ENCODE data around the gene RASA1.

RASA1 gene

DNA sequence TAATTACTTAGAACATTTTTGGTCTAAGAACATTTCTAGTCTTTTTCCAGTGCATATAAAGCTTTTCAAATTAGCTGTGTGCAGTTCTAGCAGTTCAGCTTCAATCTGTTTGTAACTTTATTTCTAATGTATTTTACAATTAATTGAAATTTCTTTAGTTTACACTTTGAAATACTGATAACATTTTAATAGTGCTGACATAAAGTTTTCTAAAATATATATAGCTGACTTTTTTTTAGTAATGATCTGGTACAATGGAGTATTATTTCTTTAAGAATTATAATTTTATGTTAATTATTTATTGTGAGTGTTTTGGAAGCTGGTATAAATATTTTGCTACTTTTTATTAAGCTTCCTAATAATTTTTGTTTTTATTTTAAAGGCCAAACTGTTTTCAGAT is 101.7 kb downstream of the RASA1 start:
- Histone ChIP-seq H4K20me1 (ENCODE audit: insufficient read depth, low read length) (no peaks in the 10 kb centered on the region), H3K36me3 (ENCODE audit: insufficient read depth, low read length) (peaks cover 30% of the 10 kb centered on the region), H3K27ac (ENCODE audit: low read depth, low read length, poor library complexity, severe bottlenecking) (no peak overlapping the region), H3K9me3 (ENCODE audit: low read length) (no peaks in the 10 kb centered on the region), H2AFZ (ENCODE audit: low read length) (no peak overlapping the region), H3K27me3 (ENCODE audit: insufficient read depth, low read length) (no peaks in the 10 kb centered on the region), H3K4me1 (ENCODE audit: insufficient read depth, low read length, severe bottlenecking) (no peaks in the 10 kb centered on the region), H3K4me2 (ENCODE audit: low read length) (no peak overlapping the region), H3K9ac (ENCODE audit: low read length) (no peak overlapping the region), H3K9me2 (ENCODE audit: low read depth, low read length) (no peaks in the 10 kb centered on the region), H3K4me3 (ENCODE audit: low read depth, low read length, poor library complexity, severe bottlenecking) (no peak overlapping the region), H3F3A (ENCODE audit: insufficient read depth, low read length) (no peaks in the 10 kb centered on the region), H3K79me2 (ENCODE audit: insufficient read depth, low read length) (no peaks in the 10 kb centered on the region)
- TF ChIP-seq EZH2 (IDR thresholded peaks at IDR 0.05; ENCODE audit: borderline replicate concordance, low read length): no peak
- TF ChIP-seq, protein P1, sequence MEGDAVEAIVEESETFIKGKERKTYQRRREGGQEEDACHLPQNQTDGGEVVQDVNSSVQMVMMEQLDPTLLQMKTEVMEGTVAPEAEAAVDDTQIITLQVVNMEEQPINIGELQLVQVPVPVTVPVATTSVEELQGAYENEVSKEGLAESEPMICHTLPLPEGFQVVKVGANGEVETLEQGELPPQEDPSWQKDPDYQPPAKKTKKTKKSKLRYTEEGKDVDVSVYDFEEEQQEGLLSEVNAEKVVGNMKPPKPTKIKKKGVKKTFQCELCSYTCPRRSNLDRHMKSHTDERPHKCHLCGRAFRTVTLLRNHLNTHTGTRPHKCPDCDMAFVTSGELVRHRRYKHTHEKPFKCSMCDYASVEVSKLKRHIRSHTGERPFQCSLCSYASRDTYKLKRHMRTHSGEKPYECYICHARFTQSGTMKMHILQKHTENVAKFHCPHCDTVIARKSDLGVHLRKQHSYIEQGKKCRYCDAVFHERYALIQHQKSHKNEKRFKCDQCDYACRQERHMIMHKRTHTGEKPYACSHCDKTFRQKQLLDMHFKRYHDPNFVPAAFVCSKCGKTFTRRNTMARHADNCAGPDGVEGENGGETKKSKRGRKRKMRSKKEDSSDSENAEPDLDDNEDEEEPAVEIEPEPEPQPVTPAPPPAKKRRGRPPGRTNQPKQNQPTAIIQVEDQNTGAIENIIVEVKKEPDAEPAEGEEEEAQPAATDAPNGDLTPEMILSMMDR (IDR thresholded peaks at IDR 0.05; ENCODE audit: low read length): no peak

DNA sequence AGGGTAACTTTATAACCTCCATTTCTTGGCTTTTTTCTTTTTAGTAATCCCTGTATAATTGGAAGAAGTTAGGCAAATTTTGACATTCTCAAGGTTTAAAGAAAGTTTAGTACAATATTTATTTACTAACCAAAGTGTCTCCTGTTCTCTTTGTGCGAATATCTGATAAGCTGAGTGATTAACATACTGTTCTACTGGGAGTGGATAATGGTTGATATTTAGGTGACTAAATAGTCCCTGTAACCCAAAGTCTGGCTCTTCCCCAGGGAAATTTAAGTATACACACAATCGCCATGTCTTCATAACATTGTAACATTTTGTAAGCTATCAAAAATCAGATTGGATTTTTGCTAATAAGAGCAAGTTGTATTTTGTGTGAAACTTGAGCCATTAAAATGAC is 105.0 kb downstream of the RASA1 start:
- H3K36me3 ChIP-seq (ENCODE audit: insufficient read depth, low read length): peaks cover 45% of the 10 kb centered on the region
- H3K4me3 ChIP-seq (ENCODE audit: low read depth, low read length, poor library complexity, severe bottlenecking): no peak overlapping the region
- no peak overlapping the region for H3K9ac ChIP-seq (ENCODE audit: low read length)
- H3K79me2 ChIP-seq (ENCODE audit: insufficient read depth, low read length): no peaks in the 10 kb centered on the region
- no peaks in the 10 kb centered on the region for H3K27me3 ChIP-seq (ENCODE audit: insufficient read depth, low read length)
- H3K27ac ChIP-seq (ENCODE audit: low read depth, low read length, poor library complexity, severe bottlenecking): no peak overlapping the region
- no peaks in the 10 kb centered on the region for H3F3A ChIP-seq (ENCODE audit: insufficient read depth, low read length)
- H3K9me3 ChIP-seq (ENCODE audit: low read length): no peaks in the 10 kb centered on the region
- no peaks in the 10 kb centered on the region for H4K20me1 ChIP-seq (ENCODE audit: insufficient read depth, low read length)
- no peak overlapping the region for H3K4me2 ChIP-seq (ENCODE audit: low read length)
- H2AFZ ChIP-seq (ENCODE audit: low read length): no peak overlapping the region
- no peak for TF ChIP-seq EZH2 (IDR thresholded peaks at IDR 0.05; ENCODE audit: borderline replicate concordance, low read length)
- TF ChIP-seq, protein P1 (IDR thresholded peaks at IDR 0.05; ENCODE audit: low read length): no peak
- no peaks in the 10 kb centered on the region for H3K9me2 ChIP-seq (ENCODE audit: low read depth, low read length)
- H3K4me1 ChIP-seq (ENCODE audit: insufficient read depth, low read length, severe bottlenecking): no peaks in the 10 kb centered on the region

DNA sequence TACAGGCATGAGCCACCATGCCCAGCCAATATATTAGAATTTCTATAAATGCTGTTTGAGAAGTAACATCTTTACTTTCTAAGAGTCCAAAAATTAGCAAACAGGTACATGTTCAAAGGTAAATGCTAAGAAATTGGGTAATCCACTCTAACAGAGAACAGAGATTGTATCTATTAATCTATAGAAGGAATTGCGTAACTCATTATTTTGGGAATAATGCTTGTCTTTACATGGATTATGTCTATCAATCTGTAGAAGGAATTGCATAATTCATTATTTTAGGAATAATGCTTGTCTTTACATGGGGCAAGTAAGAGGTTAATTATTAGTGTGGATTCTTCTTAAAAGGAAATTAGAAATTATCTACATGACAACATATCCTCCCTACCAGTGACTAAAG is 114.5 kb downstream of the RASA1 start:
- H4K20me1 ChIP-seq (ENCODE audit: insufficient read depth, low read length): no peaks in the 10 kb centered on the region
- H3F3A ChIP-seq (ENCODE audit: insufficient read depth, low read length): peaks cover 6% of the 10 kb centered on the region; the same call in 1 of the 2 replicates
- no peaks in the 10 kb centered on the region for H3K79me2 ChIP-seq (ENCODE audit: insufficient read depth, low read length)
- no peaks in the 10 kb centered on the region for H3K9me3 ChIP-seq (ENCODE audit: low read length)
- TF ChIP-seq EZH2 (IDR thresholded peaks at IDR 0.05; ENCODE audit: borderline replicate concordance, low read length): no peak
- TF ChIP-seq, protein P1 (IDR thresholded peaks at IDR 0.05; ENCODE audit: low read length): no peak
- H3K36me3 ChIP-seq (ENCODE audit: insufficient read depth, low read length): peaks cover 87% of the 10 kb centered on the region
- no peak overlapping the region for H3K4me2 ChIP-seq (ENCODE audit: low read length)
- no peaks in the 10 kb centered on the region for H3K4me1 ChIP-seq (ENCODE audit: insufficient read depth, low read length, severe bottlenecking)
- H3K27ac ChIP-seq (ENCODE audit: low read depth, low read length, poor library complexity, severe bottlenecking): no peak overlapping the region
- H3K9me2 ChIP-seq (ENCODE audit: low read depth, low read length): no peaks in the 10 kb centered on the region
- H3K27me3 ChIP-seq (ENCODE audit: insufficient read depth, low read length): no peaks in the 10 kb centered on the region
- H2AFZ ChIP-seq (ENCODE audit: low read length): no peak overlapping the region
- H3K4me3 ChIP-seq (ENCODE audit: low read depth, low read length, poor library complexity, severe bottlenecking): no peak overlapping the region
- H3K9ac ChIP-seq (ENCODE audit: low read length): no peak overlapping the region

Data from OCI-LY1 (cell line).